C4-2B (cell line): ENCODE data around the gene BDH1.

Experiments used
- ZFX ChIP-seq: fragments of 450-650 bp; IDR thresholded peaks from 2 replicates; pipeline ENCODE4 v1.6.1; 2017
- TF ChIP-seq, protein P1 (sequence below): fragments of 450-650 bp; conservative IDR thresholded peaks from 2 replicates; pipeline ENCODE4 v1.5.1; 2017; ENCODE audit warnings: mild to moderate bottlenecking

DNA sequence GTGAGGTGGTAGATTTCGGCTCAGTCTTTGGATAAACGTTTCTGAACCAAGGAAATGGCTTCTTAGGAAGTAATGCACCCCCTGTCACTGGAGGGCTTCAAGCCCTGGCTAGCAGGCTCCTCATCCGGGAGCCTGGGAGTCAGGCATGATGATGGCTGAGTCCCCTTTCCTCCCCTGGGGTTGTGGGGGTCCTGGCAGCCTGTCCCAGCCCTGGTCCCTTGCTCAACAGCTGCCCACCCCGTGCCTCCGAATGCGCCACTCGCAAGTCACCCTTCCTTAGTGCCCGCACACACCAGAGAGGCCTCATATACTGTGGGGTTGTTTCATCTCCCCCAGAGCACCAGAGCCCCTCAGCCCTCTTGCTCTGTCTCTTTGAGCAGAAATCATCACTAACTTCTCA lies 48.2 kb downstream of the BDH1 start:
- TF ChIP-seq, protein P1, sequence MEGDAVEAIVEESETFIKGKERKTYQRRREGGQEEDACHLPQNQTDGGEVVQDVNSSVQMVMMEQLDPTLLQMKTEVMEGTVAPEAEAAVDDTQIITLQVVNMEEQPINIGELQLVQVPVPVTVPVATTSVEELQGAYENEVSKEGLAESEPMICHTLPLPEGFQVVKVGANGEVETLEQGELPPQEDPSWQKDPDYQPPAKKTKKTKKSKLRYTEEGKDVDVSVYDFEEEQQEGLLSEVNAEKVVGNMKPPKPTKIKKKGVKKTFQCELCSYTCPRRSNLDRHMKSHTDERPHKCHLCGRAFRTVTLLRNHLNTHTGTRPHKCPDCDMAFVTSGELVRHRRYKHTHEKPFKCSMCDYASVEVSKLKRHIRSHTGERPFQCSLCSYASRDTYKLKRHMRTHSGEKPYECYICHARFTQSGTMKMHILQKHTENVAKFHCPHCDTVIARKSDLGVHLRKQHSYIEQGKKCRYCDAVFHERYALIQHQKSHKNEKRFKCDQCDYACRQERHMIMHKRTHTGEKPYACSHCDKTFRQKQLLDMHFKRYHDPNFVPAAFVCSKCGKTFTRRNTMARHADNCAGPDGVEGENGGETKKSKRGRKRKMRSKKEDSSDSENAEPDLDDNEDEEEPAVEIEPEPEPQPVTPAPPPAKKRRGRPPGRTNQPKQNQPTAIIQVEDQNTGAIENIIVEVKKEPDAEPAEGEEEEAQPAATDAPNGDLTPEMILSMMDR = no peak
- no peak for TF ChIP-seq ZFX
